ENCODE measurements around the gene SLFNL1.

SLFNL1 gene

DNA sequence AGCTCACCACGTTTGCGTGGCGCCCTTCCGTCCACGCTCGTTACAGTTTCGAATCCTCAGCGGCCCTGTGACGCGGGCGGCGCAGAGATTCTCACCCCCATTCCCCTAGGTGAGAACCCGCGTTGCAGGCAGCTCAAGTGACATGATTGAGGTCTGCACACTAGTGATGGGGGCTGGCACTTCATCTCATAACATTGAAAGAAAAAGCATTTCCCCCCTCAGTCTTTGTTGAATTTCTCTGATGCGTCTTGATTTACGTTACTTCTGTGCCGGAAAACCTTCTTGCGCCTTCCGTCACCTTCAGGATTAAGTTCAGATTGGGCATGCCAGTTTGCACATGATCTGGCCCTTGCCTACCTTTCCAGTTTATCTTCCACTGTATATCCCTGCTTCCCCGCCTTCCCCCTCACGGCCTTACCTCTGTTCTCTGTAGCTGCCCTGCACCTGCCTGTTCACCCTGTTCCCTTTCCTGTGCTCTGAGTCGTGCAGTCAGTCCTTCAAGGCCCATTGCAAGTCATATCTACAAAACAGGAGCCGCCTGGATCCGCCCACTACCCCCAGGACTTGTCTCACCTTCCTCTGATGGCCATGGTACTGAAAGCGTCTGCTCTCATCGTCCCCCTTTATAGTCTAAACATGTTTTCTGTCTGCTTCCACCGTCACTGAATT, 40.9 kb downstream of the SLFNL1 start:
- TF ChIP-seq REST (IDR thresholded peaks at IDR 0.05; ENCODE audit: low read depth) = no peak
- no peak for TF ChIP-seq ZBTB7A (IDR thresholded peaks at IDR 0.05; ENCODE audit: low read depth)
- TF ChIP-seq RAD21 (IDR thresholded peaks at IDR 0.05; ENCODE audit: low read depth) = no peak
- no peak for TF ChIP-seq NFIC (IDR thresholded peaks at IDR 0.05)
- no peak for TF ChIP-seq CEBPB (IDR thresholded peaks at IDR 0.05)
- TF ChIP-seq YY1 (IDR thresholded peaks at IDR 0.05; ENCODE audit: low read depth) = no peak
- no peak for TF ChIP-seq FOXM1 (IDR thresholded peaks at IDR 0.05; ENCODE audit: borderline replicate concordance, low read depth)
- TF ChIP-seq EP300 (IDR thresholded peaks at IDR 0.05; ENCODE audit: borderline replicate concordance) = no peak
- no peak for TF ChIP-seq TAF1 (IDR thresholded peaks at IDR 0.05; ENCODE audit: low read depth)
- TF ChIP-seq, protein P1, sequence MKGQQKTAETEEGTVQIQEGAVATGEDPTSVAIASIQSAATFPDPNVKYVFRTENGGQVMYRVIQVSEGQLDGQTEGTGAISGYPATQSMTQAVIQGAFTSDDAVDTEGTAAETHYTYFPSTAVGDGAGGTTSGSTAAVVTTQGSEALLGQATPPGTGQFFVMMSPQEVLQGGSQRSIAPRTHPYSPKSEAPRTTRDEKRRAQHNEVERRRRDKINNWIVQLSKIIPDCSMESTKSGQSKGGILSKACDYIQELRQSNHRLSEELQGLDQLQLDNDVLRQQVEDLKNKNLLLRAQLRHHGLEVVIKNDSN (IDR thresholded peaks at IDR 0.05) = no peak
- no peak for TF ChIP-seq MAX (IDR thresholded peaks at IDR 0.05)
- TF ChIP-seq TEAD4 (IDR thresholded peaks at IDR 0.05) = no peak
- no peak for TF ChIP-seq EGR1 (IDR thresholded peaks at IDR 0.05)
- TF ChIP-seq CREB1 (IDR thresholded peaks at IDR 0.05; ENCODE audit: low read depth) = no peak
- no peak for TF ChIP-seq TCF12 (IDR thresholded peaks at IDR 0.05; ENCODE audit: low read depth)

DNA sequence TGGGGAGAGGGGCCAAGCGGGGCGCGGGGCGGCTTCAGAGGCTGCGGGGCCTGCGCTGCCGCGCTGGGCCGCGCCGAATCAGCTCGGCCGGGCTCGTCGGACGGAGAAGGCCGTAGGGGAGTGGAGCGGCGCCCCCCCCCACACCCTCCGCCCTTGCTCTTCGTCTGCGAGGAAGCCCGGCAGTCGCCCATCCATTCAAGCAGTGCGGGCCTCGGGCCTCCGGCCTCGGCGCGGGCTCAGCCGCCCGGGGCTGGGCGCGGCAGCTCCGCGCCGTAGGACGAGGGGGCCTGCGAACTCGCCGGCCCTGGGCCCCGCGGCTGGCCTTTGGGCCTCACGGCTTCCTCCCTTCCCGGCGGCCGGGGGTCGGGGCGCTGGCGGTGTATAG, 41.5 kb downstream of the SLFNL1 start:
- no peak for TF ChIP-seq YY1 (IDR thresholded peaks at IDR 0.05; ENCODE audit: low read depth)
- no peak for TF ChIP-seq TEAD4 (IDR thresholded peaks at IDR 0.05)
- no peak for TF ChIP-seq TCF12 (IDR thresholded peaks at IDR 0.05; ENCODE audit: low read depth)
- no peak for TF ChIP-seq TAF1 (IDR thresholded peaks at IDR 0.05; ENCODE audit: low read depth)

- TF ChIP-seq FOXM1 (IDR thresholded peaks at IDR 0.05; ENCODE audit: borderline replicate concordance, low read depth) (no peak), CREB1 (IDR thresholded peaks at IDR 0.05; ENCODE audit: low read depth) (no peak), TAF1 (IDR thresholded peaks at IDR 0.05; ENCODE audit: low read depth) (peak; percentile 85), YY1 (IDR thresholded peaks at IDR 0.05; ENCODE audit: low read depth) (no peak), ZBTB7A (IDR thresholded peaks at IDR 0.05; ENCODE audit: low read depth) (no peak), REST (IDR thresholded peaks at IDR 0.05; ENCODE audit: low read depth) (no peak), MAX (IDR thresholded peaks at IDR 0.05) (peak; percentile 87; the same call in 1 of the 2 replicates), CEBPB (IDR thresholded peaks at IDR 0.05) (no peak), TEAD4 (IDR thresholded peaks at IDR 0.05) (no peak)
Observed at GRCh38 chr1:40979241-40980067, 42.1 kb downstream of the SLFNL1 start, which contains the start of gene CTPS1. Gene CTPS1 (plus strand): TSS chr1:40979696. CDS start chr1:40983291, 3,595 bp downstream.

DNA sequence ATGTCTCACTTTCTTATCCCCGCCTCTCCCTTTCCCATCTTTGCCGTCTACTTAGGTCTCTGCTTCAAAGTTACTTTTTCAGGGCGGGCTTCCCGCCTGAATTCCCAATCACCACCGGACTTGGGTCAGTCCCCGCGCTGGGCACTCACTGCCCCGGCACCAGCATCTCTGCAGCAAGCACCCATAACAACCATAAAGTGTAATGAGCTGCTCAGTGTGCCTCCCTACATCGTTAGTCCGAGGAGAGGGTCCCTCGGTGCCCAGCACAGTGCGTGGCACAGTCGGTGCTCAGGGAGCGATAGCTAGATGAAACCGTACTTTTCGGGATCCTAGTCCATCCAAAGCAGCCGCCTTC, 42.7 kb downstream of the SLFNL1 start:
- TF ChIP-seq FOXM1 (IDR thresholded peaks at IDR 0.05; ENCODE audit: borderline replicate concordance, low read depth) (no peak), CEBPB (IDR thresholded peaks at IDR 0.05) (no peak), RAD21 (IDR thresholded peaks at IDR 0.05; ENCODE audit: low read depth) (no peak)

DNA sequence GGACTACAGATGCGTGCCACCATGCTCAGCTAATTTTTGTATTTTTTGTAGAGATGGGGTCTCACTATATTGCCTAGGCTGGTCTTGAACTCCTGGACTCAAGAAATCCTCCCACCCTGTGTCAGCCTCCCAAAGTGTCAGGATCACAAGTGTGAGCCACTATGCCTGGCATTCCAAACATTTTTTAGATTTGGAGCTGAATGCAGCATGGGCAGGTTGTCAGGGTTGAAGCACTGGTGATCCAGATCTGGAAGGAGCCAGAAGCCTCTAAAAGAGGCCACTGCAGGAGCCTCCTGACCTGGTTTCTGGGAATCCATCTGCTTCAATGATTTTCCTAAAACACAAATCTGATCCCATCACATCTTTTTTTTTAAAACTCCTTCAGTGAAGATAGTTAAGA, 43.8 kb downstream of the SLFNL1 start:
- TF ChIP-seq TCF12 (IDR thresholded peaks at IDR 0.05; ENCODE audit: low read depth) = no peak
- no peak for TF ChIP-seq EP300 (IDR thresholded peaks at IDR 0.05; ENCODE audit: borderline replicate concordance)
- TF ChIP-seq, protein P1 (IDR thresholded peaks at IDR 0.05) = no peak
- TF ChIP-seq NFIC (IDR thresholded peaks at IDR 0.05) = no peak
- no peak for TF ChIP-seq ZBTB7A (IDR thresholded peaks at IDR 0.05; ENCODE audit: low read depth)
- no peak for TF ChIP-seq REST (IDR thresholded peaks at IDR 0.05; ENCODE audit: low read depth)
- no peak for TF ChIP-seq MAX (IDR thresholded peaks at IDR 0.05)
- TF ChIP-seq EGR1 (IDR thresholded peaks at IDR 0.05) = no peak
- TF ChIP-seq RAD21 (IDR thresholded peaks at IDR 0.05; ENCODE audit: low read depth) = no peak
- TF ChIP-seq CREB1 (IDR thresholded peaks at IDR 0.05; ENCODE audit: low read depth) = no peak
- TF ChIP-seq YY1 (IDR thresholded peaks at IDR 0.05; ENCODE audit: low read depth) = no peak
- no peak for TF ChIP-seq CEBPB (IDR thresholded peaks at IDR 0.05)
- no peak for TF ChIP-seq FOXM1 (IDR thresholded peaks at IDR 0.05; ENCODE audit: borderline replicate concordance, low read depth)
